Smooth muscle cell (in vitro differentiated cells): Measurements from ENCODE around the gene SMIM31. TPM values are rescaled to one million over a fixed set of nuclear protein-coding genes. Genes with fewer than 3 reads are reported as not detected.

Source experiments
- DNase-seq: peaks from one replicate; lab custom pipeline; 2025; ENCODE audit not compliant: unreplicated experiment; lab: John Stamatoyannopoulos, UW
- H2AFZ ChIP-seq: fragments of 200-600 bp; sonication (generic); 2 replicates; pipeline ENCODE4 v1.6.0; 2016; ENCODE audit warnings: antibody characterized with exemption, low read depth, mild to moderate bottlenecking
- H3F3A ChIP-seq: fragments of 200-600 bp; sonication (generic); 2 replicates; pipeline ENCODE4 v1.6.0; 2017; ENCODE audit warnings: antibody characterized with exemption, low read depth
- H3K27ac ChIP-seq: fragments of 200-600 bp; sonication (generic); 2 replicates; pipeline ENCODE4 v1.5.1; 2016; ENCODE audit warnings: low read depth, mild to moderate bottlenecking
- H3K27me3 ChIP-seq: fragments of 200-600 bp; sonication (generic); 2 replicates; pipeline ENCODE4 v1.6.1; 2016; ENCODE audit warnings: low read depth, mild to moderate bottlenecking
- H3K36me3 ChIP-seq: fragments of 200-600 bp; sonication (generic); 2 replicates; pipeline ENCODE4 v1.5.1; 2016; ENCODE audit warnings: low read depth
- H3K4me1 ChIP-seq: fragments of 200-600 bp; sonication (generic); 2 replicates; pipeline ENCODE4 v1.5.1; 2016; ENCODE audit warnings: low read depth
- H3K4me2 ChIP-seq: fragments of 200-600 bp; sonication (generic); 2 replicates; pipeline ENCODE4 v1.6.0; 2016; ENCODE audit warnings: mild to moderate bottlenecking
- H3K4me3 ChIP-seq: fragments of 200-600 bp; sonication (generic); 2 replicates; pipeline ENCODE4 v1.5.1; 2016; ENCODE audit warnings: mild to moderate bottlenecking
- H3K79me2 ChIP-seq: fragments of 200-600 bp; sonication (generic); 2 replicates; pipeline ENCODE4 v1.6.0; 2016; ENCODE audit warnings: low read depth, mild to moderate bottlenecking
- H3K9ac ChIP-seq: fragments of 200-600 bp; sonication (generic); 2 replicates; pipeline ENCODE4 v1.6.0; 2016; ENCODE audit warnings: low read depth
- H3K9me3 ChIP-seq: fragments of 200-600 bp; sonication (generic); replicated peaks from 2 replicates; pipeline ENCODE4 v1.5.1; 2016; ENCODE audit warnings: low read depth
- H4K20me1 ChIP-seq: fragments of 200-600 bp; sonication (generic); 2 replicates; pipeline ENCODE4 v1.6.0; 2016; ENCODE audit warnings: low read depth
- CTCF ChIP-seq: fragments of 200-600 bp; sonication (generic); IDR thresholded peaks from 2 replicates; pipeline ENCODE4 v1.5.1; 2017; ENCODE audit warnings: borderline replicate concordance, mild to moderate bottlenecking, antibody characterized with exemption; ENCODE audit not compliant: insufficient read depth, poor library complexity, severe bottlenecking
- WGBS: methylation state at CpG from one replicate; pipeline ENCODE4 v1.1.7; 2016; ENCODE audit warnings: low lambda C conversion rate; 5-methylcytosine and 5-hydroxymethylcytosine counted together
- polyA plus RNA-seq: library from polyadenylated mRNA; unstranded; fragments of >200 nt; fragmentation: Nextera tagmentation; extraction: Ambion mirVana; gene quantifications from 2 replicates; pipeline ENCODE4 v1.2.1, GENCODE V29; 2016
- total RNA-seq: library from RNA; depleted of rRNA; stranded (reverse); fragments of >200 nt; gene quantifications from 2 replicates; pipeline ENCODE4 v1.2.3, GENCODE V29; 2014

SMIM31 gene
- total and polyA plus RNA-seq, 2 experiments from 2014 or later: not detected

DNA sequence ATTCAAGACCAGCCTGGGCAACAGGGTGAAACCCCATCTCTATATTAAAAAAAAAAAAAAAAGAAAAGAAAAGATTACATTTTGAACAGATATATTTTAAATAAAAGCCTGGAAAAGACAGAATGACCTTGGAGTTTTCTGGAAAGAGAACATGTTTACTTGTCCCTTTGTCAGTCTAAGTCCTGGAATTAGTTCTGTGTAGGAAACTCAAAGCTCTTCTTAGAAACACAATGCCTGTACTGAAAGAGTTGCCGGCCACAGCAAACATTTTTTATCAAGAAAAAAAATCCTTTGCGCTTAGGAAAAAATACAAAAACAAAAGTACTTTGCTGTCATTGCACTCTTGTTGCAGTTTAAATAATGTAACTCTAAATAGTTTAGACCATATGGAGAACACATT lies 59.6 kb downstream of the SMIM31 start:
- H3K9ac ChIP-seq: no peak overlapping the region
- no peaks in the 10 kb centered on the region for H4K20me1 ChIP-seq
- no peaks in the 10 kb centered on the region for H3K79me2 ChIP-seq
- H3K27me3 ChIP-seq: no peaks in the 10 kb centered on the region
- H3K9me3 ChIP-seq: no peaks in the 10 kb centered on the region
- H3K4me3 ChIP-seq: no peak overlapping the region
- no peak overlapping the region for H2AFZ ChIP-seq
- H3K36me3 ChIP-seq: no peaks in the 10 kb centered on the region
- H3F3A ChIP-seq: no peaks in the 10 kb centered on the region
- TF ChIP-seq CTCF: no peak
- H3K4me1 ChIP-seq: no peaks in the 10 kb centered on the region
- DNase-seq: no peak
- WGBS: 71% methylated on average over 2 of the region's 2 CpGs
- no peak overlapping the region for H3K4me2 ChIP-seq
- no peak overlapping the region for H3K27ac ChIP-seq

DNA sequence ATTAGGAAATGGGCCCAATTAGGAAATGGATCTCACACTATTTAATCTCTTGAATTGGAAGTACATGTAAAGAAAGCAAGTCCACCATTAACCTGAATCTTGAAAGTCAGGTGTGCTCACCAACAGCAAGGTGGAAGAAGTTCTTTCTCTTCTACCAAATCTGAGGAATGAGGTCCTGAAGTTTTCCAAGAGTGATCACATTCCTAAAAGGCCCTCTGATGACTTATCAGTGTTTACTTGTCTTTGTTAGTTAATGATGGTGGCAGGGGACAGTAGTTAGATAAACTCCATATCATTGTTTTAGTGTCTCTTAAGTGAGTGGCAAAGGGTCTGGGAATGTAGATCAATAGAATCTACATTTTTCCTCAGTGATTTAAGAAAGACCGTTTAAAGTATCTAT lies 61.8 kb downstream of the SMIM31 start:
- H3K4me3 ChIP-seq: no peak overlapping the region
- H3K4me1 ChIP-seq: peaks cover 4% of the 10 kb centered on the region
- whole genome bisulfite sequencing: 17% methylated on average over 1 of the region's 1 CpG
- no peak overlapping the region for H3K27ac ChIP-seq
- H4K20me1 ChIP-seq: no peaks in the 10 kb centered on the region
- DNase-seq: no peak
- no peak overlapping the region for H3K4me2 ChIP-seq
- no peak for TF ChIP-seq CTCF
- no peak overlapping the region for H3K9ac ChIP-seq
- no peak overlapping the region for H2AFZ ChIP-seq
- no peaks in the 10 kb centered on the region for H3K36me3 ChIP-seq
- no peaks in the 10 kb centered on the region for H3K27me3 ChIP-seq
- H3K79me2 ChIP-seq: no peaks in the 10 kb centered on the region
- H3F3A ChIP-seq: no peaks in the 10 kb centered on the region
- H3K9me3 ChIP-seq: no peaks in the 10 kb centered on the region

DNA sequence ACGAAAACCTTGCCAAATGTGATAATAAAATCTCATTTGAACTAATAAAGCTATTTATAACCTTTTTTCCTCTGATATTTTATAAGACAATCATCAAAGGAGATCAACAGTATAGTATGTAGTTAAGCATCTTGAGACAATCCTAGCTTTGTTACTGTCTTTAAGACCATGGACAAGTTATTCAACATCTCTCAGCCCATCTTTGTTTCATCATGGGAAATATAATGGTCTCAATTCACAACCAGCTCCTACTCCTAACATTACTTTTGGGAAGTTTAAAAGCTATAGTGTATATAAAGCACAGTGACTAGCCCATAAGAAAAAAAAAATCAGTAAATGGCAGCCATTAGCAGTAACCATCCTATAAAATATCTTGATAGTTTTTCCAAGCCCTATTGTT lies 65.4 kb downstream of the SMIM31 start:
- H3K79me2 ChIP-seq: no peaks in the 10 kb centered on the region
- H3K4me1 ChIP-seq: peaks cover 11% of the 10 kb centered on the region
- H3K27me3 ChIP-seq: no peaks in the 10 kb centered on the region
- H3K27ac ChIP-seq: no peak overlapping the region
- WGBS: 96% methylated on average over 1 of the region's 1 CpG
- DNase-seq: no peak
- H4K20me1 ChIP-seq: no peaks in the 10 kb centered on the region
- H2AFZ ChIP-seq: no peak overlapping the region
- no peak overlapping the region for H3K4me3 ChIP-seq
- no peaks in the 10 kb centered on the region for H3K9me3 ChIP-seq
- no peaks in the 10 kb centered on the region for H3K36me3 ChIP-seq
- no peaks in the 10 kb centered on the region for H3F3A ChIP-seq
- H3K4me2 ChIP-seq: no peak overlapping the region
- TF ChIP-seq CTCF: no peak
- no peak overlapping the region for H3K9ac ChIP-seq

GRCh38 chr4:164821711-164822110 lies 67.8 kb downstream of the SMIM31 start:
- peaks cover 11% of the 10 kb centered on the region for H3K4me1 ChIP-seq
- H3K36me3 ChIP-seq: no peaks in the 10 kb centered on the region
- DNase-seq: no peak
- H3K27me3 ChIP-seq: no peaks in the 10 kb centered on the region
- 56% methylated on average over 4 of the region's 4 CpGs for WGBS
- no peak overlapping the region for H3K4me2 ChIP-seq
- H2AFZ ChIP-seq: no peak overlapping the region
- H4K20me1 ChIP-seq: no peaks in the 10 kb centered on the region
- H3K4me3 ChIP-seq: no peak overlapping the region
- H3K9me3 ChIP-seq: no peaks in the 10 kb centered on the region
- H3K79me2 ChIP-seq: no peaks in the 10 kb centered on the region
- no peak overlapping the region for H3K27ac ChIP-seq
- H3F3A ChIP-seq: no peaks in the 10 kb centered on the region
- H3K9ac ChIP-seq: no peak overlapping the region
- no peak for TF ChIP-seq CTCF
